Choroid plexus epithelial cell (primary cell): ENCODE data around the gene ANKRD12.

Experiments
- DNase-seq: peaks from one replicate; pipeline ENCODE4 v3.0.0-alpha.2; 2010; ENCODE audit warnings: low read depth
- H3K4me3 ChIP-seq: 2 replicates; pipeline ENCODE4 v1.5.1; 2011; ENCODE audit warnings: low read depth, mild to moderate bottlenecking, control low read depth, low read length, moderate library complexity
- TF ChIP-seq, protein P1 (sequence below): conservative IDR thresholded peaks from 2 replicates; pipeline ENCODE4 v1.5.1; 2011; ENCODE audit warnings: low read depth, mild to moderate bottlenecking, control low read depth, inconsistent platforms, low read length, moderate library complexity

Gene ANKRD12

DNA sequence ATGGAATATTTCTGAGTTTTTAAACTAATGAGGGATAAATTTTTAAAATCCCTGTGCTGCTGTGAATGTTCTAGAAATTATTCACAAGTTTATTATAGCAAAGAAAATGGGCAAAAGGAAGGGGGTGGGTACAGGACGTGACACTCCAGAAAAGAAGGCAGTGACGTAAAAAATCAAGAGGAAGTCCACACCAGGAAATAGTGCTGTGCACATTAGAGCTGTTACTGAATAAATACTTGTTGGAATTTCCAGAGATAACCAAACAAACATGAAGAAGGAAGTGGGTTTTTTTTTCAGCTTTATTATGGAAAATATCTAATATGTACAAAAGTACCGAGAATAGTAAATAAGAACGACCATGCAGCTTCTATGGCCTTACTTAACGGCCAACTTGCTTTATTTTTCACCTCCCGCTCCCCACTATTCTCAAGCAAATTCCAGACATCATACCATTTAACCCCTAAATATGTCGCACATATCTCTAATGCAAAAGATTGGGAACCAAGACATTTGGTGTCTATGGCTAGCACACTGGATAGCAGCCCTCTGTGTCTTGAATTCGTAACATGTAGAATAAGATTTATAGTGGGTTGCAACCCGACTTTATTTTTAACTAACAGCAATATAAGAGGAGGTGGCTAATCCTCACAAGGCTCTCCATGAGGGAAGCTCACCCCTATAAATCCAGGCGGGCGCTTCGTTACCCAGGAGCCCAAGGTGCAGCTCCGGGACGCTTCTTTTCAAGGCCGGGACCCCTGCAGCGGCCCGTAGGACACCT lies 34.7 kb upstream of the ANKRD12 start:
- DNase-seq: peak; percentile 83
- TF ChIP-seq, protein P1, sequence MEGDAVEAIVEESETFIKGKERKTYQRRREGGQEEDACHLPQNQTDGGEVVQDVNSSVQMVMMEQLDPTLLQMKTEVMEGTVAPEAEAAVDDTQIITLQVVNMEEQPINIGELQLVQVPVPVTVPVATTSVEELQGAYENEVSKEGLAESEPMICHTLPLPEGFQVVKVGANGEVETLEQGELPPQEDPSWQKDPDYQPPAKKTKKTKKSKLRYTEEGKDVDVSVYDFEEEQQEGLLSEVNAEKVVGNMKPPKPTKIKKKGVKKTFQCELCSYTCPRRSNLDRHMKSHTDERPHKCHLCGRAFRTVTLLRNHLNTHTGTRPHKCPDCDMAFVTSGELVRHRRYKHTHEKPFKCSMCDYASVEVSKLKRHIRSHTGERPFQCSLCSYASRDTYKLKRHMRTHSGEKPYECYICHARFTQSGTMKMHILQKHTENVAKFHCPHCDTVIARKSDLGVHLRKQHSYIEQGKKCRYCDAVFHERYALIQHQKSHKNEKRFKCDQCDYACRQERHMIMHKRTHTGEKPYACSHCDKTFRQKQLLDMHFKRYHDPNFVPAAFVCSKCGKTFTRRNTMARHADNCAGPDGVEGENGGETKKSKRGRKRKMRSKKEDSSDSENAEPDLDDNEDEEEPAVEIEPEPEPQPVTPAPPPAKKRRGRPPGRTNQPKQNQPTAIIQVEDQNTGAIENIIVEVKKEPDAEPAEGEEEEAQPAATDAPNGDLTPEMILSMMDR: no peak
- H3K4me3 ChIP-seq: peak overlapping the region; percentile 78

DNA sequence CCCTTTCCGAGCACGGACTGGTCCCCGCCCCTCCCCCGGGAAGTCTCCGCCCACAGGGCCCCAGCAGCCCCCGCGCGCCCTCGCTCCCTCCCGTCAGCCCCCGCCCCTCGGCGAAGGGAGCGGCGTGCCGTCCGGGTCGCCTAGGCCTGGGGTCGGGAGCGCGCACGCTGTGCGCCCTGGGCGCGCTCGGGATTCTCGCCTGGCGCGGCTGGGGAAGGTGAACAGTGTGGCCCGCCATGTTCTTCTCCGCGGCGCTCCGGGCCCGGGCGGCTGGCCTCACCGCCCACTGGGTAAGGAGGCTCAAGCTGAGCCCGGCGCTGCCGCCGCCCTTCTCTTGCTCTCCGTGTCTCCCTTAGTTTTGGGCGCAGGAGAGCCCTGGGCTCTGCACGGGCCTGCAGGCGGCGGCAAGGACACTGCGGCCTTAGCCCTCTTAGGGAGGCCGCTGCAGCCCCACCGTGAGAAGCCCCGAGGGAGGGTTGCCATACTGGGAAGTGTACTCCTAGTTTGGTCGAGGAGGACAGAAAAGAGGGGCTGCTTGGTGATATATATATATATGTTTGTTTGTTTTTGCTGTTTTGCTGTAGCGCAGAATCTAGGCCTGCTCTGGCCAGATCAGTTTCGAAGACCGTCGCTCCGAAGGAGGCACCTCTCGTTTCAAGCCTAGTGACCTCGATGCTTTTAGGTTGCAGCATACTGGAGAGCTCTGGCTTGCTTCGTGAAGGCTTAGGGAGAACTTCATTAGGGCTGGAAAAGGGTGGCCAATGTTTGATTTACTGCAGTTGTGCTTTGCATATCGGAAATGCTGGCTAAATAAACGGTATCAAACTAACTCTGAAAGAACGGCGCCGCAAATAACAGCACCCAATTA lies 33.8 kb upstream of the ANKRD12 start, which contains the start of gene NDUFV2:
TSS of gene NDUFV2 (plus strand) at position 192 of the 868 bp plus-strand sequence. CDS start at position 237, 45 bp downstream.
- peak; percentile 98 for DNase-seq
- TF ChIP-seq, protein P1: no peak
- peak within 1 kb of the TSS; percentile 78 for H3K4me3 ChIP-seq

DNA sequence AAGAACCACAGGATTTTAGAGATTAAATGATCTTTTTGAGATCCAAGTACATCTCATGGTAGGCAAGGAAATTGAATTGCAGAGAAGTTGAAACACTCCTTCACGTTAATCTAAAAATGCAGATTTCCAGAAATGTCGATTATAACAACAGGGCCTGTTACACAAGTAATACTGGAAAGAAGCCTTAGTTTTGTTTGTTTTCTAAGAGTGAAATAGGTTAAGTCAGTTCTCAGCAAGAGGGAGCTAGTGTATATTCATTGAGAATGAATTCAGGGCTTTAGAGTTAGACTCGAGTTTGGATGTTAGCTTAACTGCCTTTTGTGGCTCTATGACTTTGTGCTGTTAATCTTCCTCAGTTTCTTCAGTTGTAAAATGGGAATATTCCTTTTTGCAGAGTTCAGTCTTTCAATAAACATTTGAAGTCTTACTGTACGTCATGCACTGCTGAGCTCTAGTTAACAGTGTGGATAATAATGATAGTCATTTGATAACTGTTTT lies 33.2 kb upstream of the ANKRD12 start:
- TF ChIP-seq, protein P1: no peak
- peak overlapping the region; percentile 78 for H3K4me3 ChIP-seq
- peak; percentile 56 for DNase-seq

DNA sequence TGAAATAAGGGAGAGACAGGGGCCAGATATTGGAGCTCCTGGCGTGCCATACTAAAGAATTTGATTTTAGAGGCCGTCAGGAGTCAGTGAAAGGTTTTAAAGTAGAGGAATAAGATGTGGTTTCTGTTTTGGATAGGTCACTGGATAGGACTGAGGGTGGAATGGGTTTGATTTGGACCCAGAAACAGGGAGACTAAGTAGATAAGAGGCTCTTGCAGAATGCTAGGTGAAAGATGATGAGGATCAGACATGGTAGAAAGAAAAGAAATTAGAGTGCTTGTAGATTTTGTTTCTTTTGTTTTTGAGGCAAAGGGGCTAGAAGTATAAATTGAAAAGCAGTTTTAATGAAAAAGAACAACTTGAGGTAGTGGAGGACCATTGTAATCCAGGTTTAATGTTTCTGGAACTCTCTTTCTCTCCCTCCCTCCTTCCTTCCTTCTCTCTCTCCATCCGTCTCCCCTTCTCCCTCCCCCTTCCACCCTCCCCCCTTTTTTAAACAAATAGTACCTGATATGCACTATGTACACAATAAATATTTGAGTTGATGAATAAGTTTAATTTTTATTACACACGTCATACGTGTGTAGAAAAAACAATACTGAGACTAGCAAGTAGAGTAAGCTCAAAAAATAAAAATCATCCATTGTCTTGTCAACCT lies 32.2 kb upstream of the ANKRD12 start:
- DNase-seq: no peak
- TF ChIP-seq, protein P1: no peak
- H3K4me3 ChIP-seq: peak overlapping the region; percentile 78

DNA sequence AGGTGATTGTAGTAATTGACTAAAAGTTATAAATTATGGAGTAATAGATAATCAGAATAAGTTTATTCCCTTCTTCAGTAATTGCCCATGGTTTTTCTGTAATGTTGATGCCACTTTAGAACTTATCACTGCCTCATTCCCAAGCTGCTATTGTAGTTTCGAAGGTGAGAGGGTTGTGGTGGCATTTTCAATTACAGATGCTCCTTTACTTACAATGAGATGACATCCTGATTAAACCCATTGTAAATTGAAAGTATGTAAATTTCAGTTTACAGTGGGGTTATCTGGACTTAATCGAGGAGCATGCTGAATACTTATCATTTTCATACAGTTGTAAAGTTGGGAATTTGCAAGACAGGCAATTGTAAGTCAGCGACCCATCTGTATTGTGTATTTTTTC lies 31.2 kb upstream of the ANKRD12 start:
- DNase-seq: no peak
- H3K4me3 ChIP-seq: peak overlapping the region; percentile 78
- TF ChIP-seq, protein P1: no peak

DNA sequence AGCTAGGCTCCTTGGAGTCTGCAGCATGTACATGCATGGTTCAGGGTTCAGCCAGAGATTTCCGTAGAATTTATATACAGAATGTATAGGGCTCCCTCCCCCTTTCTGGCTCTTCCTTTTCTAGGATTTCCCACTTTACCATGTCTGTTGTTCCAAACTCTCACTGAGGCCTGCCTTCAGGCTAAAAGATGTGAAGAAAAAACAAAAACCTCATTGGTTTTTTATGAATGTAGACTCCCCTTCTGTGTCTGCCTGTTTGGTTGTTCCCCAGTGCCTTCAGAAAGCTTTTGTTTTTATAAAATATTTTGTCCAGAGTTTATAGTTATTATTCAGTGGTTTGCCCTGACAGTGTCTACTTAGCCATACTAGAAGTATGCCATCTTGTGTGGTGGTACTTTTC lies 30.5 kb upstream of the ANKRD12 start:
- TF ChIP-seq, protein P1: no peak
- H3K4me3 ChIP-seq: peak overlapping the region; percentile 78
- DNase-seq: no peak
